GM18867 (cell line): ENCODE results near the gene LMF2.
"Not testable (repeated sequence)": the region's sequence is repeated elsewhere in the genome, so short reads cannot be mapped to it uniquely, and the experiment has no call there.

Experiments used
- ATAC-seq: cut with Tn5 transposase; IDR thresholded peaks from one replicate; pipeline ENCODE4 v1.9.1; 2021; ENCODE audit warnings: mild to moderate bottlenecking, moderate library complexity; ENCODE audit not compliant: unreplicated experiment

LMF2 gene

DNA sequence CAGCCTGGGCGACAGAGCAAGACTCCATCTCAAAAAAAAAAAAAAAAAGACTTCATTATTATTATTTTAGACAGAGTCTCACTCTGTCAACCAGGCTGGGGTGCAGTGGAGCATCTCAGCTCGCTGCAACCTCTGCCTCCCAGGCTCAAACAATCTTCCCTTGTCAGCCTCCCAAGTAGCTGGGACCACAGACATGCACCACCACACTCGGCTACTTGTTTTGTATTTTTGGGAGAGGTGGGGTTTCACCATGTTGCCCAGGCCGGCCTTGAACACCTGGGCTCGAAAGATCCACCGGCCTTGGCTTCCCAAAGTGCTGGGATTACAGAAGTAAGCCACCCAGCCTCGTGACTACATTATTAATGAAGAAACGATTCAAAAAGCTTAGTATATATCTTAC lies 27.6 kb upstream of the LMF2 start:
- no peak for ATAC-seq

DNA sequence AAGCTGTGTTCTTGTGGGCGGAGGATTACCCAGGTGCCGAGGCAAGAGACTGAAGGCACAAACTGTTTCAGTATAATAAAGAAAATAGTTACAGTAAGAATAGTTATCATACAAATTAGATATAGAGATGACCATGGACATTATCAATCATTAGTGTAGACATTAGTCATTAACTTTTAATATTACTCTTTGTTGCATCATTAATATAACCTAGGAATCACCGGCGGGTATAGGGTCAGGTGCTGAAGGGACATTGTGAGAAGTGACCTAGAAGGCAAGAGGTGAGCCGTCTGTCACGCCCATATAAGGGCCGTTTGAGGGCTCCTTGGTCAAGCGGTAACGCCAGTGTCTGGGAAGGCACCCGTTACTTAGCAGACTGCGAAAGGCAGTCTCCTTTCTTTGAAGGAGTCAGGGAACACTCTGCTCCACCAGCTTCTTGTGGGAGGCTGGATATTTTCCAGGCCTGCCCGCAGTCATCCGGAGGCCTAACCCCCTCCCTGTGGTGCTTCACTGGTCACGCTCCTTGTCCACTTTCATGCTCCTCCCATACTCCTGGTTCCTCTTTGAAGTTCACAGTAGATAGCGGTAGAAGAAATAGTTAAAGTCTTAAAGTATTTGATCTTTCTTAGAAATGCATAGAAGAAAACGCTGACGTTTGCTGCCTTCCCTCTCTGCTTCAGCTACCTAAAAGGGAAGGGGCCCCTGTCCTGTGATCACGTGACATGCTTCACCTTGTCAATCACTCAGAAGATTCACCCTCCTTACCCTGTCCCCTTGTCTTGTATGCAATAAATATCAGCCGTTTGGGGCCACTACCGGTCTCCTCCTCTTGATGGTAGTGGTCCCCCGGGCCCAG lies 26.6 kb upstream of the LMF2 start:
- not testable (repeated sequence) for ATAC-seq

DNA sequence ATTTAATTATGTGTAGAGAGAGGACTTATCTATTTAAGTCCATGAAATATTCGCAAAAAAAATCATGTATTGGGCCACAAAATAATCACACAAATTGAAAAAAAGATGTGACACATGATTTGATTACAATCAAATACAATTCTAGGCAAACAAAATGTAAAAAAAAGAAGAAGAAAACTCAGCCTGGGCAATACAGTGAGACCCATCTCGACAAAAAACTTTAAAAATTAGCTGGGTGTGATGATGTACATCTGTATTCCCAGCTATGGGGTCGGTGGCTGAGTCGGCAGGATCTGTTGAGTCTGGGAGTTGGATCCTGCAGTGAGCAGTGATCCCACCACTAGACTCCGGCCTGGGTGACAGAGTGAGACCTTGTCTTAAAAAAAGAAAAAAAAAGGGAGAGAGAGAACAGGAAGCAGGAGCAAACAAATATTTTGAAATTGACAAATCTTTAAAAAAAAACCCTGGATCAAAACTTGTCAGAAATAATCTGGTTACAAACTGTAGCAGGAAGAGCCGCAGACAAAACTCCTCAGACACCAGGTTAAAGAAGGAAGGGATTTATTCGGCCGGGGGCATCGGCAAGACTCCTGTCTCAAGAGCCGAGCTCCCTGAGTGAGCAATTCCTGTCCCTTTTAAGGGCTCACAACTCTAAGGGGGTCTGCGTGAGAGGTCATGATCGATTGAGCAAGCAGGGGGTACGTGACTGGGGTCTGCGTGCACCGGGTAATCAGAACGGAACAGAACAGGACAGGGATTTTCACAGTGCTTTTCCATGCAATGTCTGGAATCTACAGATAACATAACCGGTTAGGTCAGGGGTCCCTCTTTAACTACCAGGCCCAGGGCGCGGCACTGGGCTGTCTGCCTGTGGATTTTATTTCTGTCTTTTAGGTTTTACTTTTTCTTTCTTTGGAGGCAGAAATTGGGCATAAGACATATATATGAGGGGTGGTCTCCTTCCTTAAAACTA lies 25.6 kb upstream of the LMF2 start:
- ATAC-seq = no peak

DNA sequence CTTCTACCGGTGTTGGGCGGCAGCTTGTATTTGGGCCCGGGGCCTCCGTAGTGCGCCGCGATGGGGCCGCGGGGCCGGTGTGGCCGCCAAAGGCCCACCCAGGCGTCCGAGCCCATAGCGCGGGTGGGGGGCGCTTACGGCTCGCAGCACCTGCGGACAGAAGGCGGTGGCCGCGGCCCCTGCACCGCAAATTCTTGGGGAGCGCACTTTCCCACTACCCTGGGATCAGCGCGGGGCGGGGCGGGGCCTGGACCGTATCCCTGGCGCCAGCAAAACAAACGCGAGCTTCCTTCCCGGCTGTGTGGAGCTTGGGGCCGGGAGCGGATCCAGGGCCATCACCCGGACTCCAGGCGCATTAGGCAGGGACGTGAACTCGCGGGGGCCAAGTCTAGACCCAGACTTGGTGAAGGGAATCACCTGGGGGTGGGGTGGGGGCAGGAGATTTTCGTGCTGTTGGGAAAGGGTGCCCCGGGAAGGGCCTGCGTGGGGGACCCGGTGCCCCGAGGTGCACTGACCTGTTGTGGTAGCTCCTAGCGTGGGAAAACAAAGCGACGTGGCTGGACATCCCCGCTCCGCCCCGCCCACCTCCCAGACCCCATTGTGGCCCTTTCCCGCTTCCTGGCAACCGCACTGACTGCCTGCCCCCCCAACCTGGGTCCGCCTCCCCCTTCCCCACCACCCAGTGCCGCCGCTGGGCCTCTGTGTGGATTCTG lies 24.6 kb upstream of the LMF2 start:
- peak; percentile 3 for ATAC-seq

DNA sequence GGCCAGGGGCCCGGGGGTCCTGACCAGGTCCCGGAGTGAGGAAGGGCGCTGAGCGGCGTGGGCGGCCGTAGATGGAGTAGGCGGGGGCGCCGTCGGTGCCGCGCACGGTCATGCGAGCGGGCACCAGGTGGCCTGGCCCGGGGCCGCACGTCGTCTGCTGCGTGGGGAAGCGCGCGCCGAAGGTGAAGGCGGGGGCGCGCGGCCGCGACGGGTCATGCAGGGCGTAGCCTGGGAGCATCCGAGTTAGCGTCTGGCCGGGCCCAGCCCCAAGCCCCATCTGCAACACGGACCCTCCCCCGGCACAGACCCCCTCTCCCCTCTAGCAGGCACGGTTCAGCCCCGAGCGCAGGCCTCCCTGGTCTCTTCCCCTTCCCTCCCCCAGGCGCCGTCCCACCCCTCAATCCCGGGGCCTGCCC lies 24.1 kb upstream of the LMF2 start:
- ATAC-seq = peak; percentile 24

DNA sequence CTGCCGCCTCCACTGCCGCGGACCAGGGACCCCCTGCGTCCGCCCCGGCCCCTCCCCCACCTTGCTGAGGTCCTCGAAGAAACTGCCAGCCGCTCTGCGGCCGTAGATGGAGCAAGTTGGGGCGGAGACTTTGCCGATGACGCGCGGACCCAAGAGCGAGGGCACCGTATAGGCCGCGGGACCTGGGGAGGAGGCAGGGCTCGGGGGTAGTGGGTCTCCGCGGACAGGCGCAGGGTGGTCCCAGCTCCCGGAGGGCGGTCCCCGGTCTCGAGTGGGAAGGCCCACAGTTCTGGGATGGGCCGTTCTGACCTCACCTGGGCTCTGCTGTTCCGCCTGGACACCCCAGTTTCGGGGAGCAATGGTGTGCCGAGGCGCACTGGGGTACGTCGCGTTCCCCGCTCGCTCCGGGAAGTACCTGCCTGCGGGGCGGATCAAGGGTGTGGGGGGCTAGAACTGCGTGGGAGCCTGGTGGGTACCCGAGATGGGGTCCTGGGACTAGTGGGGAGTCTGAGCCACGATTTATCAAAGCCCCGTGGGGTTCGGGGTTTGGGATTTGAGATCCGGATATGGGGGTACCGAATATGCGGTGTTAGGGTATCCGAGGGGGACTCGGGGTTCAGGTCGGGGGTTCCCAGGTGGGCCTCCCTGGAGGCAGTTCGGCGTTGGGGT lies 23.5 kb upstream of the LMF2 start:
- ATAC-seq = peak; percentile 22

DNA sequence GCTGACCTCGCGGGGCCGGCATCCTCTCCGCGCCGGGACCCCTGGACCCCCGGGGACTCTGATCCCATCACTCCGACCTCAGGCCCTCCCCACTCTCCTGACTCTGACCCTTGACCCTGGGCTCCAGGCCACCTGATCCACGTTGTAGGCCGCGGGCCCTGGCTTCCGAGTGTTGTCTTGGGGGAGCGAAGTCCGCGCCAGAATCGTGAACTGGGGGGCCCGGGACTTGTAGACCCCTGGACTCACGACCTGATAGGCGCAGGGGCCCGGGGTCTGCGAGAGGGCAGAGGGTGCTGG lies 23.0 kb upstream of the LMF2 start:
- no peak for ATAC-seq

DNA sequence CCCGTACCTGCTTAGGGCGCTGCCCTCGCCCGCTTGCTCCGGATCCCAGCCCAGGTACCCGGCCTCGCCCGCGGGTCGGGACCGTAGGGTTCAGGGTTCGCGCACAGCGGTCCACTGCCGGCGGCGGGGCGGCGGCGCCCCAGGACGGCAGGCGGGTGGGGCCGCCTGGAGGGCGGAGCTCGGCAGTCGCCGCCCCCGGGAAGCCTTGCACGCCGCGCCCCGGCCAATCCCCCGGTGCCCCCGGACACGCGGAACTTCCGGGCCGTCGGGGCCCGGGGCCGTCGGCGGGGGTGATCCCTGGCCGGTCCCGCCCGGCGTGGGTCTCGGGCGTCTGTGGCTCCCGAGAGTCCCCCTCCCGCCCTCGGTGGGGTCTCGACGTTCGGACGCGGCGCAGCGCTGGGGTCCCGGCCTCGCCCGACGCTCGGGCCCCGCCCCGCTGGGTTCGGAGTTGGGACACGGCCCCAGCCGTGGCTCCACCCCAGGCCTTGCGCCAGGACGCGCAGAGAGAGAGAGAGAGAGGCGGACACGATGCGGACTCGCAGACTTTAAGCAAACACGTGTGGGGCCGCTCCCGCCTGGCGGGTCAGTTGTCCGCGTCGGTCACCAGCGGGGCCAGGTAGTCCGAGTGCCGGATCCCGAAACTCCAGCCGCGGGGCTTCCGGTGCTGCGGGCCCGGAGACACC lies 22.5 kb upstream of the LMF2 start, which contains the start of gene TYMP:
Gene TYMP, minus strand, starts transcription at position 116 of the 683 bp plus-strand sequence. CDS start 303 bp downstream, outside the sequence.
- ATAC-seq = peak; percentile 24

DNA sequence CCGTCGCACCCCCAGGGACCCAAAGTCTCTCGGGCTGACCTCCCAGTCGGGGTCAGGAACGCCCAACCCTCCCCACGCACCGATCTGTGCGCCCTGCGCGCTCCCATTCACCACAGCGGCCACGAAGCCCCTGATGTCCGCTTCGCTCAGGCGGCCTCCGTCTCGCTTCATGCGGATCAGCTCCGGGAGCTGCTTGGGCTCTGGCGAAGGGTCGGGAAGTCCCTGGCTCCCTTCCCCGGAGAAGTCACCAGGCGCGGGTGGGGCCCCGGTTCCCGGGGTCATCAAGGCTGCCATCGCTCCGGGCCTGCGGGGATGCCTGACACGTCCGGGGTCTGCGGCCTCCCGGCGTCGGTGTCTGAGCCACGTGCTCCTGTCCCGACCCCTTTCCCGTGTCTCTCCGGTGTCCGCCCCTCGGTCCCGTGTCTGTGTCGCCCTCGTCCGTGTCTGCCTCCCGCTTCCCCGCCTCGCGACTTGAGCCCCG lies 22.0 kb upstream of the LMF2 start:
- no peak for ATAC-seq

DNA sequence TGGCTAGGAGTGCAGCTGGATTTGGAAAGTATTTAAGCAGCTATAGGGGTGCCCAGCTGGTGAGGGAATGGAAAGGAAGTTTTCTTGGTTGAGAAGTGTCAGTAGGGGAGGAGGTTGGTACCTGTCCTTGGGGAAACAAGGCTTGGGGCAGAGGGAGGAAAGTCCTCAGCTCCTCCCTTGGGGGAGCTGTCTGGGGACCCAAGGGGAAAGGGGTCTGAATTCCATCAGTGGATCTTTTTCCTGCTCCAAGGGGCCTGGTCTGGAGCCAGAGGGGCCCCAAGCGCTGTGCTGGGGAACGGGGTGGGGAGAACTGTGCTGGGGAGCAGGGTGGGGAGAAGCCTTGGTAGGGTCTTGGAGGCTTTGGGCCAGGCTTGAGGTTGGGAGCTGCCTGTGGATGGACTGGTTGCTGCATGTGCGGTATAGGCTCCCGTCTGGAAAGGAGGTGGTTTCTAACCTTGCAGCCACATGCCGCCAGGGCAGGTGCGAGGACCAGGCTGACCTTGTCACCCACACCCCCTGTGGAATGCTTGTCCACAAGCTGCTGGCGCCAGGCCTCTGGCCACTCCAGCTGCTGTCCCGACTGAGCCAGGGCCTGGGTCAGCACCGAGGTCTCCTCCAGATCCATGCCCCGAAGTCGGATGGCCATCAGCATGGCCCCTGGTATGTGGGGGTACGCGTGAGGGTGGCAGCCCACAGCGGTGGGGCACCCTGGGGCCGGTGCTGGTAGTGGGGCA lies 21.3 kb upstream of the LMF2 start:
- no peak for ATAC-seq

DNA sequence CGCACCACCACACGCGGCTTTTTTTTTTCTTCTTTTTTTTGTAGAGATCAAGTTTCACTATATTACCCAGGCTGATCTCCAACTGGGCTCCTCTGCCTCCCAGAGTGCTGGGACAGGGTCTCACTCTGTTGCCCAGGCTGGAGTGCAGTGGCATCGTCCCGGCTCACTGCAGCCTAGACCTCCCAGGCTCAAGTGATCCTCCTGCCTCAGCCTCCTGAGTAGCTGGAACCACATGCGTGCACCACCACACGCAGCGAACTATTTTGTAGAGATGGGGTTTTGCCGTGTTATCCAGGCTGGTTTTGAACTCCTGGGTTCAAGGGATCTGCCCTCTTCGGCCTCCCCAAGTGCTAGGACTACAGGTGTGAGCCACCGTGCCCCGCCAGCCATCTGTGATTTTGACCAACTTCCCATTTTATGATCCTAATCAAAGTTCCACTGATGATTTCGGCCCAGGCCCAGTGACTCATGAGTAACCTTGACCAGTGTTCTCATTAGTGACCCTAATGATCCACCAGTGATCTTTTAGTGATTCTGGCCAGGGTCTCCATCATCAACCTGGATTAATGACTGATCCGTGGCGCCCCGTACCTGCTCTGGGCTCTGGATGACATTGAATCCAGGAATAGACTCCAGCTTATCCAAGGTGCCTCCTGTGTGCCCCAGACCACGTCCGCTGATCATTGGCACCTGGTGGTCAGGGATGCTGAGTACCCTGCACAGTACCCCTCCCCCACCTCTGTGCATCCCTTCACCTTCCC lies 20.6 kb upstream of the LMF2 start:
- ATAC-seq = no peak

DNA sequence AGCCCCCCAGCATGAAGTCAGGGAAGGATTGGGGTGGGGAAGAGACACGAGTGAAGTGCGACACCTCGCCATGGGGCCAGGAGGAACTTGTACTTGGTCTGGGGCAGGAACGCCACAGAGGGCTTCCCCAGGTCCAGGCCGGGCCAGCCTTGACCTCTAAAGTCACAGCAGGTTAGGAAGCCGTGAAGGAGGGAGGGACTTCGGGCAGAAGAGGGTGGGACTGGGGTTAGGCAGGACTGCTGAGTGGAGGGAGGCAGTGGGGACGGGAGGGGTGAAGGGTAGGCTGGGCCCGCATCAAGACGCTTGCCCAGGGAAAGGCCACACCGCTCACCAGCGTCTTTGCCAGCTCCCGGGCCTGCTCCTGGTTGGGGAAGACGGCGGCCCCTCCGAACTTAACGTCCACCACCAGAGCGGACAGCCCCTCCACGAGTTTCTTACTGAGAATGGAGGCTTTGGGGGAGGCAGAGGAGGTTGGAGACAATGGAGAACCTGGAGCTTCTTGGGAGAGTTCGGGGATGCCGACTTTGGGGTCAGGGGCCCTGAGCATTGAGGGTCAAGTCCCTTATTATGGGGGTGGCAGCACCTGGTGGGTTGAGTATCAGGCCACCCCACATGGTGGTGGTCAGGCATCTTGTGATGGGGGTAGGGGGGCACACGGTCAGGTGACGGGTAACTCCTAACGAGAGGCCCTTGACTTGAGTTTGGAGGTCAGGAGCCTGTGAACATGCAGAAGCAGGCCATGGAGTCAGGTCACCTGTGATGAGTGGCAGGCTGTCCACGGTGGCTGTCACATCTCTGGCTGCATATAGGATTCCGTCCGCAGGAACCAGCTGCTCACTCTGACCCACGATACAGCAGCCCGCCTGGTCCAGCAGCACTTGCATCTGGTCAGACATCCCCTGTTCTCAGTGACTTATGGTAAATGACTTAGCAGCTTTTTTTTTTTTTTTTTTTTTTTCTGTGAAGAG lies 19.6 kb upstream of the LMF2 start:
- no peak for ATAC-seq

DNA sequence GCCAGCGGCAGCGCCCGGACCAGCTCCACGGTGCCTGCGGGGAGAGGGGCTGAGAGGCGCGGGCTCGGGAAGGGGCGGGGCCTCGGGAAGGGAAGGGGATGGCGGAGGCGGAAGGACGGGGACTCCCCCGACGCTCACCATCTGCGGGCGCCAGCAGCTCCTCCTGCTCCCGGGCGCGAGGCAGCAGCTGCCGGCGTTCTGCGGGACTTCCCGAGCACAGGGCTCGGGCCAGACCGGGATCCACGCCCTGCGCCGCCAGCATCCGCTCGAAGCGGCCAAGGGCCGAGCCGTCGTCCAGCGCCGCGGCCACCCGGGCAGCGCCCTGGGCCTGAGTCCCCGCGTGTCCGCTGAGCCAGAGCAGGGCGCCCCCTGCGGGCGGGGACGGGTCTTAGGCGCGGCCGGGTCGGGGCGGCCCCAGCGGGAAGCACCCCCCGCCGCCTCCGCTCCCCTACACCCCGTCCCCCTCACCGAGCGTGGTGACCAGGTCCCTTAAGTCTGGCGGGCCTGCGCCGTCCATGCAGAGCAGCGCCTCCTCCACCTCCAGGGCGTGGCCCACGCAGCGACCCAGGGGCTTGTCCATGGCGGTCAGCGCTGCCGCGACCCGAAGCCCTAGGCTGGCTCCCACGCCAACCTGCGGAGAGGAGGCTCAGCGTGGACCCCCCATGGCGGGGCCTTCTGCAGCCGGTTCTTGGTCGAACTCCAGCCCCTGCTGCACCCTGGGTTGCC lies 18.8 kb upstream of the LMF2 start:
- ATAC-seq = peak; percentile 21

DNA sequence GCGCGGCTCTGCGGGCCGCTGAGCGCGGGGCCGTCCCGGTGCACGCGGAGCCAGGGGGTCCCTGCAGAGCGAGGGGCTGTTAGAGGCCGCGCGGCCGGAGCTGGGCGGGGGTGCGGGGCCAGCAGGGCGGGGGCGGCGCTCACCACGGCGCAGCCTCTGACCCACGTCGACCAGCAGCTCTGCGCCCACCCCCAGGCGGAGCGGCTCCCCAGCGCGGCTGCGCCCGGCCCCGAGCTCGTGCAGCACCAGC lies 18.3 kb upstream of the LMF2 start:
- no peak for ATAC-seq

DNA sequence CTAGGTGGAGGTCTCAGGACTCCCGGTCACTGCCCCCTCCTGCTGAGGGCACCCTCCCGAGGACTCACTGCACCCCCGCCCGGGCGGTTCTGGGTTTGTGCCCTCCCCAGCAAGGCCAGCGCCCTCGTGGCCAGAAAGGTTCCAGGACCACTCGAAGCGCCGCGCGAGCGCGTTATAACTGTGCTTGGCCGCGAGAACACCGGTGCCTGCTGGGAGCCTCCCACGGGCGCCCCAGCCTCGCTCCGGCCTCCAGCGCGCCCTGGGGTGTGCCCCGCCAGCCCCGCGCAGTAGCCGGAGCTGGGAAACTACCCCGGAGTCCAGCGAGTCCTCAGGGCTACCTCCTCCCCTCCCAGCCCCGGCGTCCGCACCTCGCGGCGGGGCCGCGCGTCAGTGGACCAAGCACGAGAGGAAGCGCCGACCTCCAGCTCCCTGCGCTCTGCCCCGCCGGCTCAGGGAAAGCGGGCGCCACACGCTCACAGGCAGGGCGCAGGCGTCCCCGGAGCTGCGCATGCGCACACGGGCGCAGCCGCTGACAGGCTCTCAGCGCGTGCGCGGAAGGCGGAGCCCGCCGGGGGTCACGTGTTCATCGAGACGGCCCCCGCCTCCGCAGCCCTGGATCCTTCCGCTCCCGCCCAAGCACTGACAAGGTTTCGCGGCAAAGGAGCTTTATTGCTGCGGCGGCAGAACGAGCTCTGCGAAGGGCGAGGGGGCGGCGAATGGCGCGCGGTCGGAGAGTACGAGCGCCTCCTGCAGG lies 17.8 kb upstream of the LMF2 start, which contains the start of gene SCO2:
Gene SCO2, minus strand, starts transcription at position 495 of the 754 bp plus-strand sequence. CDS start 1,187 bp downstream, outside the sequence.
- ATAC-seq = peak; percentile 36

DNA sequence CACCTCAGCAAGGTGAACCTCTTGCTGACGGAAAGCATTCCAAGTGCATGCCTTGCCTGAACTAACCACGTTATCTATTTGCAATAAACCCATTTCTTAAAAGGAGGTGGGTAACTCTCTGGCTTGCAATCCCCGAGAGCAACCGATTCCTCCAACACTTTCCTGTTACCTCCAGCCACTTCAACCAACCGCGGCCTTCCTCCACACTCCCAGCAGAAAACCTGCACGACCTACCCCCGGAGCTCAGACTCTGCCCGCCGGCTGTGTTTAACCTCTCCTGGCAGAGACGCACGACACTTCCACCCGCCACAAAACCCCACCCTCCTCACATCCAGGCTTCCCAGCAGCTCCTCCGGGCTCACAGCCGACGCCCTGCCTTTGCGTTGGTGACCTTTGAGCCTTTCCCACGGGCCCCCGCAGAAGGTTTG lies 17.2 kb upstream of the LMF2 start:
- ATAC-seq = no peak
